ENCODE results near the gene NUDT4.
"Not testable (repeated sequence)": the region's sequence is repeated elsewhere in the genome, so short reads cannot be mapped to it uniquely, and the experiment has no call there.

The NUDT4 gene

DNA sequence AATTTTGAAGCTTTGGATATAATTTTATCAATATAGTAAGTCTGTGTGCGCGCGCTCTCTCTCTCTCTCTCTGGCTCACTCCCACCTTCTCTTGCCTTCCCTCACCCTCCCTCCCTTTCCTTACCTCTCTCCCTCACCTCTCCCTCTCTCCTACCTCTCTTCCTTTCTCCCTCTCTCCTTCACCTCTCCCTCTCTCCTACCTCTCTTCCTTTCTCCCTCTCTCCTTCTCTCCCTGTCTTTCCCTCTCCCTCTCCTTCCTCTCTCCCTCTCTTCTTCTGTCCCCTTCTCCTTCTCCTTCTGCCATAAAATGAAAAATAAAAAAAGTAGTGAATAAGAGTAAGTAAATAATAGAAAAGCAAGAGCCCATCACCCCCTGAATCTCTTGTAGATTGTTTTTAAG lies 9.0 kb upstream of the NUDT4 start:
- no peak for DNase-seq

DNA sequence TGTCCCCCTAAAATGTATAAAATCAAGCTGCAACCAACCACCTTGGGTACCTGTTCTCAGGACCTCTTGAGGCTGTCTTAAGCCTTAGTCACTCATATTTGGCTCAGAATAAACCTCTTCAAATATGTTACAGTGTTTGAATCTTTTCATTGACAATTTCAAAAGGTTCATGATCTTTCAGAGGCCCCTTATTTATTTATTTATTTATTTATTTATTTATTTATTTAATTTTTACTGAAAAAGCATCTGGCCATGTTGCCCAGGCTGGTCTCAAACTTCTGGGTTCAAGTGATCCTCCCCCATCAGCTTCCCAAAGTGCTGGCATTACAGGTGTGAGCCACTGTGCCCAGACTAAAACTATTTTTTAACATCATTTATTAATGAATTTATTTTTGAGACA lies 8.2 kb upstream of the NUDT4 start:
- no peak for DNase-seq

DNA sequence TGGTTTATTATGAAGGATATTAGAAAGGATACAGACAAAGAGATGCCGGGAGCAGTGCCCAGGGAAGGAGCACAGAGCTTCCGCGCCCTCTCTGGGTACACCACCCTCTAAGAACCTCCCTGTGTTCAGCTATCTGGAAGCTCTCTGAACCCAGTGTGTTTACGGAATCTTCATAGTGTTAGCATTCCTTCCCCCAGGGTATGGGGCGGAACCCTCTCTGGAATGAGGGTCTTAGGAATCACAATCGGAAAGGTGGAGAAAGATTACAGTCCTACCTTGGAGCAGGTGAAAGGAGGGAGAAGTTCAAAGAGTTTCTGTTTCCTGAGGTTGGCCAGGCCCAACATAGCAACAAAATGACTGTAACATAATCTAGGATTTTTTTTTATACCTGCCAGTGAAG lies 6.8 kb upstream of the NUDT4 start:
- no peak for DNase-seq

DNA sequence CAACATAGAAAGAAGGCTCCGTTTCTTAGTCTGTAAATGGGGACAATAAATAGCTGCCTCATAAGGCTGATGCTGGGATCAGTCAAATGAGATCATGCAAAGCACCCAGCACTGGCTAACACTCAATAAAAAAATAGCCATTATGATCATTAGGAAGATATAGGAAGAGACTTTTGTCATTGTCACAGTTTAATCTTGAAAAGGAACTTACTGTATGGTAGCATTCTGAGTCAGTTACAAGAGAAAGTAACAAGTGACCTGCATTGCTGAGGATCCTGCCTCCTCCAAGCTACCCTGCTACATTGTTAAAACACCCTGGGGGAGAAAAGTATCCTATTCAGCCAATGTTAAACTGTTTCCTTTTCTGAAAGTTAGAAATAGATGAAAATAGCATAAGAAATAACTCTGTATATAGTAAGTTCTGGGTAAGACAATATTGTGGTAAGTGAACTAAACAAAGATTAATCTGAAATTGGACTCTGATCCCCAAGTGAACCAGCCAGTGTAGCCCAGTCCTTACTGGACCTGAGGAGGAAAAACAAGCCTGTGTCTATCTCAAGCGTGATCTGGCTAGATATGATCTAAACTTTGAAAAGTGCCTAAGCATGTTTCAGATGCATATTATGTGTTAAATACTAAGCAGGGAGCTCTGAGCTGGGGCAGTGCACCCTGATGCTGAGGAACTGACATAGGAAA lies 3.6 kb upstream of the NUDT4 start:
- DNase-seq: no peak

DNA sequence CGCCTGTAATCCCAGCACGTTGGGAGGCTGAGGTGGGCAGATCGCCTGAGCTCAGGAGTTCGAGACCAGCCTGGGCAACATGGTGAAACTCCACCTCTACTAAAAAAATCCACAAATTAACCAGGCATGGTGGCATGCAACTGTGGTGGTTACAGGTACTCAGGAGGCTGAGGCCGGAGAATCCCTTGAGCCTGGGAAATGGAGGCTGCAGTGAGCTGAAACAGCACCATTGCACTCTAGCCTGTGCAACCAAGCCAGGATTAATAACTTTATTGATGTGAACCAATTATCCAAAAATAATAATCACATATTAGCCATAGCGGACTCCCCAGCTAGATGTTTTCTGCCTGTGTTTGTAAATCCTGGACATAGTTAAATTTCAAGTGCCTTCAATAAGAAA lies 1.8 kb upstream of the NUDT4 start:
- DNase-seq: no peak

DNA sequence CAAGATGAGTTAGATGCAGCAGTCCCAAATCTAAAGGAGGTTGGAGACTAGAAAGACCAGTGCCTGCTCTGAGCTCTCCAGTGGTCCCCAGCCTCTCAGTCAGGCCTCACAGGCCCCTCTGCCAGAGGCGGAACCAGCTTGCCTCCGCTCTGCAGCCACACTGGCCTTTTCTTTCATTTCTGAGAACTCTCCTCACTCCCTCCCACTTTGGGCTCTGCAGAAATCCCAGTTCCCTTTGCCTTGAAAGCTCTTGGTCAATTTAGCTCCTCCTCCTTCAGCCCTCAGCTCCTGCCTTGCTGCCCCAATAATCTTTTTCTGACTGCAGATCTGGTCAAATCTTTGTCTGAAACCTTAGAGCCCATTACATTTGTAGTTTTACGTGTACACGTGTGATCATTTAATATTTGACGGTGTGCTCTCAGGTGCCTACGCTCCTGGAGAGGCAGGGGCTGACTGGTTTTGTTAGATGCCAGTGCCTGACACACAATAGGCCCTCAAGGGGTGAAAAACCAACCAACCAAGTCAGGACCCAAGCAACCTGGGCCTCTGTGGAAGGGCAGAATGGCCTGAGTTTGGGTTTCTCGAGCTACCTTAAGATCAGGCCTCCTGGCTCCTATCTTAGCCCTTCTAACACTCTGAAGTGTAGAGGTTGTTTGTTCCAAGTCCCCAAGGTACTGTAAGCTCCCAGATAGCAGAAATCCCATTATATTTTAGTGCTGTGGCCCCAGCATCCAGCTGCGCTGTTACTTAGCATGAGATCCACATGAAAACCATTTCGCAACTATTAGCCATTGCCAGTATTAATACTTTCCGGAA lies 1.1 kb upstream of the NUDT4 start:
- no peak for DNase-seq

DNA sequence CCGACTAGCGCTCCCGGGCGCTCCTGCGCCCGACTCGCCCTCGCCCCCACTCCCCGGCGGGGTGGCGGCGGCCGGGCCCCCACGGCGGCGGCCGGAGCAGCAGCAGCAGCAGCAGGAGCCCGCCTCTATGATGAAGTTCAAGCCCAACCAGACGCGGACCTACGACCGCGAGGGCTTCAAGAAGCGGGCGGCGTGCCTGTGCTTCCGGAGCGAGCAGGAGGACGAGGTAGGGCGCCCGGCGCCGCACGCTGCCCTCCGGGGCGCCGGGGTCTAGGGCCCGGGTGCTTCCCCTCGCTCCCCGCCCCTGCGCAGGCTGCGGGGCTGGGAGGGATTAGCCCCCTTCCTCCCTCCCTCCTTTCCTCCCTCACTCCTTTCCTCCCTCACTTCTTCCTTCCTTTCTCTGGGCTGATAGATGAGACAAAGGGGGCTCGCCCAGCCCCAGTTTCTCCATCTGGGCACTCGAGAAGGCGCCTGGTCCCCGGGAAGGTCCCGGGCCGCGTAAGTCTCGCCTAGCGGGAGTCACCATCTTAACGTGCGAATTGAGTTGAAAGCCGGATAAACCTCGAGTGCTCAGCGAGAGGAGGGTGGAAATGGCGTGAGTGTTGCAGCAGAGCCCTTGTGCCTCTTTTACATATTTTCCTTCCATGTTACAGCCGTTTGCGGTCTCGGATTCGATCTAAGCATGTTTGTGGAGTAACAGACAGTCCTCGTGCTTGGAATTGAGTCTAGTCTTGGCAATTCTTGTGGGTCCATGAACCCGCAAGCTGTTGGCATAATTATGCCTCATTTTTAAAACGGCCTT lies 672 bp downstream of the NUDT4 start:
- DNase-seq: peak; percentile 38

DNA sequence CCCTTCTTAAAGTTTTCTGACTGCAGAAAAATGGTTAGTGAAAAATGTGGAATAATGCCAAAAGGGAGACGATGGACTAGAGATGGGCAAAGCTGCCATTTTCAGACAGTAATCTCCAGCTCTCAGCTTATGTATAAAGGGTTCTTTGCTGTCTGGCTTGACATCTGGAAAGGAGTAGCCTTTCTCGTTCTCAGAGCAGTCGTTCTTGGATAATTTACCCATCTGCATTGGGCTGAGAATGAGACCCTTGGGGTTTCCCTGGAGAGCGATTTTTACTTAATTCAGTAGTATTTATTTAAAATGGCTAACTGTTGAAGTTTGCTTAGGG lies 1.2 kb downstream of the NUDT4 start:
- DNase-seq: no peak

DNA sequence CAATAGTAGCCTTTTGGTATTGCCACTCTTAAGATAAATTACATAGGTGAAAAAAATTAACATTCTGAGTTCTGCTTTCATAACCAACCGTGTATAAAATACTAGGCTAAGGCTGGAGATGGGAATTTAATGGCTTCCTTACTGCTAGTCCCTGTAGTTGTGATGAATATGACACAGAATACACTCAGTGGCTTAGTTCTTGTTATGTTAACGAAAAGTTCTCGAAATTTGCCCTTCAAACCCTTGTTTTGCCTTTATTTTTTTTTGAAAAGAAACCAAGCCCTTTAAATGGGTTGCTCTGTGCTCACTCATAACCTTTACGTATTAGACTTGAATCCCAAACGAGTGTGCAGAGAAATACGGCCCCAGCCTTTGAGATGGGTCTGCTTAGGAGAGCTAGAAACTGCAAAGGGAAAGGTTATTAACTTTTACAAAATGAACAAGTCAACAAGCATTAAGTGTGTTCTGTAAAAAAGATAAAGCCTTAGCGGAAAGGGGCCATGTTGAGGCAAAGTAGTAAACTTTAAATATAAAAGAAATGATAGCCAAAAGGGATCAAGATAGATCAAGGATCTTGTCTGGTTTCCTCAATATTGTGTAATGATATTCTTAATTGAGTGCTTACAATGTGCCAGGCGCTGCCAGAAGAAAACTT lies 1.7 kb downstream of the NUDT4 start:
- no peak for DNase-seq

DNA sequence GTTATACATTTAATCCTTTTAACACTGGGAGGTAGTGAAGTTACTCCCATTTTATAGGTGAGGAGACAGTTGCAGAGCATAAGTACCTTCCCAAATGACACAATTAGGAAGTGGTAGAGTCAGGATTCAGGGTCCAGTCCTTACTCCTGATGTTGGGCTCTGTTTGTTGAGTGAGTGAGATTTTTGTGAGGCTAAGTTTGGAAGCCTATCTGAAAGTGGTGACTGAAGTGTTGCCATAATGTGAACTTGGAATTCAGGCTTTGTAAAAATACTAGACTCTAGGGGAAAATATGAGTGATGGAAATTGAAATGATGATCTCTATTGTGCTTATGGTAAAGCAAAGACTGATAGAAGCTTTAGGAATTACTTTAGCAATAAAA lies 2.2 kb downstream of the NUDT4 start:
- no peak for DNase-seq

DNA sequence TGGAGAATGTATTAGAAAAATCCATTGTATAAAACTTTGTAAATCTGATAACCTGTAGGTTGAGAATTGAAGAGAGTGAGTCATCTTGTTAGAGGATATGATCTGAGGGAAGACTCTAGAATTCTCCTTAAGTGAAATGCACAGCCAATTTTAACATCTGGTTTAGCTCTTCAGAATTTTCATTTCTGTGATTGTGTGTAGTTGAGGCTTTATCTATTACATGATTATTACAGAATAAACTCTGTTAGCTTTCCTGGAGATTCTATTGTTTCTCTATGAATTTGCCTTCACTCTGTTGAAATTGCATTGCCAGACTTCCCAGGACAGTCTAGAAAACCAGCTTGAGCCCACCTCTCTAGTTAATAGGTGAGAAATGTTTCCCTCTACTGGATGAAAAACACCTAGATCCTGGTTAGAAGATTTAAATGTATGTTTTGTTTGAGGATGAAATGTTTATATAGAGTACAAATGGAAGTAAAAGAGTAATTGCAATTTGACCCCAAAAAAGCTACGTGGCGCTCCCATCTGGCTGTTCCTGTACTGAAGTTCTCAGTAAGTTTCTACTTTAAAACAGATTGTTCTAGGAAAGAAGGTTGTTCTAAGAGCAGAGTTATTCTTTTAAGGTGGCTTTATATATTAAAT lies 2.9 kb downstream of the NUDT4 start:
- DNase-seq: no peak

DNA sequence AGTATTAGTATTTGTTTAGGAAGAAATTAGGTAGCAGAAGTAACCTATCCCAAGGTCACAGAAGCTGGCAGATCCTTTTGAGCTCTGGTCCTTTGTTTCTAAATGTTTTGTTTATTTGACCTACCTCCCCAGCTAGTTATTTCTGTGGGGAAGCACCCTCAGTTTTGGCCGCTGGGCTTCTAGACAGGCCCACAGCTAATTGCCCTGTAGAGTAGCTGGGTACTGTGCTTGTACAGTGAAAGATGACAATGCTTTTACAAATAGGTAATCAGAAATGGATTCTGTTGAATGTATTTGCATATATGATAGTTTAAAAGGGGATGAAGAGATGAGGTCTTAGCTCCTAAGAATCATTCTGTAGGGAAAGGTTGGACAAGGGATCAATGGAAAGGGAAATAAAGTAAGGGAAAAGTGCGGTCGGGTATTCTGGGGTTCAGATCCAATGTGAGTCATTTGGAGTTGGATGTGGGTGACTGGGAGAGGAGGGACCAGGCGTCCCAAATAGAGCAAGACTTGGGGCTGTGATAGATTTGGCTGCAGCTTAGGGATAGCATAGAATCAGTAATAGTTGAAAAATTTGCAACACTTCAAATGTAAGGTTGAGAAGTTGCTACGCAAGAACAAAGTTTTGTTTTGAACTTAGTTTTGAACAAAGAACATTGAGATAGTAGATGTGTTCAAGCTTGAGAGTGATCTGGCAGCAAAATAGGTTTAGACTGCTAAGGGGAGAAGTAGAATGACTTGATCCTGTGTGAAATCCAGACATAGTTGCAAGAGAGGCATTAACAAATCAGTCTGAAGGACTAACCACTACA lies 3.6 kb downstream of the NUDT4 start:
- DNase-seq: no peak

DNA sequence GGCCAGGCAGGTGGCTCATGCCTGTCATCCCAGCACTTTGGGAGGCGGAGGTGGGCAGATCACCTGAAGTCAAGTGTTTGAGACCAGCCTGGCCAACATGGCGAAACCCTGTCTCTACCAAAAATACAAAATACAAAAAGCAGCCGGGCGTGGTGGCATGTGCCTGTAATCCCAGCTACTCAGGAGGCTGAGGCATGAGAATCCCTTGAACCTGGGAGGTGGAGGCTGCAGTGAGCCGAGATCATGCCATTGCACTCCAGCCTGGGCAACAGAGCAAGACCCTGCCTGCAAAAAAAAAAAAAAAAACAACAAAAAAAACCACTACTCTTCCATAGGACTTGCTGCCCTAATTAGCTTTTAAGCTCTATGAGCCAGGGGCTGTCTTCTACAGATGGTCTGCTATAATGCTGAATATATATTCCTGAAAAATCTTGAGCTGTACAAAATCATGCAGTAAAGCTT lies 4.3 kb downstream of the NUDT4 start:
- DNase-seq: not testable (repeated sequence)

DNA sequence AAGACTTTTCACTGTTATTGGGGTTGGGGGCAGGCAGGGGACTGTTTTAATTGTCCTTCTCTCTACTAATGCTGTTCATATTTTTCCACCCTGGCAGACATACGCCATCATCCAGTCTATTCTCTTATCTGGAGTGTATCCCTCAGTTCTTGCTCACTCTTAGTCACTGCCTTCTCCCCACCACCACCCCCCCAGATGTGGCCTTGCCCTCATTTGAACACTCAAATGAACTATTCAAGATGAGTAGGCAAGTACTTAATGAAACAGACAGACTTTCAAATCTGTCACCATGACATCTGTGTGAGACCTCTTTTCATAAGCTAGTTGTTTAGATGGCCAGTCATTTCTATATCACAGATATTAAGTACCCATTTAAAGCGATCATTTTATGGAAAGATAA lies 10.1 kb downstream of the NUDT4 start:
- no peak for DNase-seq

DNA sequence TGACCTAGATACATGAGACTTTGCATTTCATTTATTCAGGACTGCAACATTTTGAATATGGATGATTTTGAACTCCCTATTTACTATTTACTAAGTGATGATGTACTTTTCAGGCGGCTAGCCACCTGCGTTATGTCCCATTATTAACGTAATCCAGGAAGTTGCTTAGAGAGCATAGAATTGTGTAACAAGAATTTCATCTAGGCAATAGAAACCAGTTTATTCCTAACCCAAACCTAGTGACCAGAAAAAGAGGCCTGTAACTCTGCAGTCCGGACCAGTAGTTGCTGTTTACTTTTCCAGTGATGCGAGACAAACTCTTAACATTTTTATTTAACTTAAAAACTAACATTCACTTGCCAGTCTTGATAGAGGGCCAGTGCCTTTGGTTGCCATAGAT lies 12.3 kb downstream of the NUDT4 start:
- no peak for DNase-seq

DNA sequence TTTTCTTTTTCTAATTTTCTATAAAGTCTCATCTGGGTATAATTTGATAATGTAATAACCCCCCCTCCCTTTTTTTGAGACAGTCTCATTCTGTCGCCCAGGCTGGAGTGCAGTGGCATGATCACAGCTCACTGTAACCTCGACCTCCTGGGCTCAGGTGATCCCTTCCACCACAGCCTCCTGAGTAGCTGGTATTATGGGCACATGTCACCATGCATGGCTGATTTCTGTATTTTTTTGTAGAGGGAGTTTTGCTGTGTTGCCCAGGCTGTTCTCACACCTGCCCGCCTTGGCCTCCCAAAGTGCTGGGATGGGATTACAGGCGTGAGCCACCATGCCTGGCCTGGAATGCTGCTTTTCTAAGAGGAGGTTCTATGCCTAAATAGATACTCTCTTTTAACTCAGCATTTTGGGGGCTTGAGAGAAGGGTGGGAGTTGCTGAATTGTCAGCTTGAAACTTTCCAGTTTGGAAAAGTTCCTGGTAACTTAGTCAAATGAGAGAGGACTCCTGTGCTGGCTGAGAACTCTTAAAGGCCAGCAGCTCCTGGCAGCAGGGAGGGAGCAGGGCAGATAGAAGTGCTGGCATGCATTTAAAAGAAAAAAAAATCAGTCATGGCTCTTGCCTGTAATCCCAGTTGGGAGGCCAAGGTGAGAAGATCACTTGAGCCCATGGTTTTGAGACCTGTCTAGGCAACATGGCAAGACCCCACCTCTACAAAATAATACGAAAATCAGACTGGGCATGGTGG lies 13.0 kb downstream of the NUDT4 start:
- DNase-seq: no peak

DNA sequence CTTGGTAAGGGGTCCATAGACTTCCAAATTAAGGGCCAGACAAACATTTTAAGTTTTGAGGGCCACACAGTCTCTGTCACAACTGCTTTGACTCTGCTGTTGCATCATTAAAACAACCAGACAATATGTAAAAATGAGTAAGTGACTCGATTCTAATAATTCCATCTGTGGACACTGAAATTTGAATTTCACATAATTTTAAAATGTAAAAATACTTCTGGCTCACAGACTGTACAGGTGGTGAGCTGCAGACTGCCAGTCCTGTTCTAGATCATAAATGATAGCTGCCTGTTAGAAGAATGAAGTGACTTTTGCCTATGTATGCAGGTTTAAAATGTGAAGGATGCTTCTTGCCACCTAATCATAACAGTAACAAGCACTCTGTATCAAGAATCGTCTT lies 15.7 kb downstream of the NUDT4 start:
- DNase-seq: no peak

DNA sequence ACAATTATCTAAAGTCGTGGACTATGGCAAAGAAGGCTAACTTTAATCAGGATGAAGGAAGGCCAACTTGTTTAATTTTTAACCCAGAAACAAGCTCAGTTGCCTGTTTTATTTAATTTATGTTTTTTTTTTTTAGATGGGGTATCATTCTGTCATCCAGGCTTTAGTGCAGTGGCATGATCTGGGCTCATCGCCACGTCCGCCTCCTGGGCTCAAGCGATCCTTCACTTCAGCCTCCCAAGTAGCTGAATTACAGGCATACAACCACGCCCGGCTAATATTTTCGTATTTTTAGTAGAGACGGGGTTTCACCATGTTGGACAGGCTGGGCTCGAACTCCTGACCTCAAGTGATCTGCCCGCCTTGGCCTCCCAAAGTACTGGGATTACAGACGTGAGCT lies 19.7 kb downstream of the NUDT4 start:
- no peak for DNase-seq

DNA sequence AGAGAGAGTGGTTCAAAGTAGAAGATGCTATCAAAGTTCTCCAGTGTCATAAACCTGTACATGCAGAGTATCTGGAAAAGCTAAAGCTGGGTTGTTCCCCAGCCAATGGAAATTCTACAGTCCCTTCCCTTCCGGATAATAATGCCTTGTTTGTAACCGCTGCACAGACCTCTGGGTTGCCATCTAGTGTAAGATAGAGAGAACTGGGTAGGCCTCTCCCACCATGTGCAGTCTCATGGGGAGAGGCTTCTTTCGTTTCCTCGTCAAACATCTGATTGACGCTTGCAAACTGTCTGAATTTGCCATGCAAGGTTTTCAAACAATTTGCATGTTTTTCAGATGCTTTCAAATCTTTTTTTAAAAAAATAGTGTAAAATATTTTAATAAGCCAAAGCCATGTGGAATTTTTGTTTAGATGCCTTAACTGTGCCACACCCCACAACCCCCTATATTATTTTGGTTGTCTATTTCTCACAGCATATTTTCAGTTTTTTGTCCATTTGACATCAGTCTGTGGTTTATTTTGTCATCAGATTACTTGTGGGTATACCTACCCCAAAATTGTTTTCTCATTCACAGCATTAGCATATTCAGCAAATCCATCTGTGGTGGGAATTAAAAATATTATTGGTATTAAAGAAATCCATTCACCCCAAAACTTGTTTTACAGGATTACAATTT lies 21.6 kb downstream of the NUDT4 start:
- DNase-seq: not testable (repeated sequence)

All from activated T-cell treated with anti-CD3 and anti-CD28 coated beads for 4 hours (primary cell).